COR-L47 (cell line): ENCODE measurements around the gene PLCB4.

Experiments
- DNase-seq: peaks from one replicate; lab custom pipeline; 2025; lab: John Stamatoyannopoulos, UW

PLCB4 gene

DNA sequence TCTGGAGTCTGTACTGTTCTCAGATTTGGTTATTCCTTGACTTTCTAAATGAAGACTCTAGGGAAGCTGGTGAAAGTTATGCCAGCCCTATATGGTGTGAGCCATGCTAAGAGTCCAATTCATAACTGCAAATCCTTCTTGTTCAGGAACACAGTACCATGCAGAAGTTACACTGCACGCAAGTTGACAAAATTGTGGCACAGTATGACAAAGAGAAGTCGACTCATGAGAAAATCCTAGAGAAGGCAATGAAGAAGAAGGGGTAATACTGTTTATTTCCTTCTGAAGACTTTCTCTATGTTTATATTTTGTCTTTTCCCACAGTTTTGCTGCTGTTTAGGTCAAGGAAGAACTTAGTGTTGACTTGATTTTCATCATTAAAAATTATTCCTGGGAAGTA lies 384.3 kb downstream of the PLCB4 start:
- DNase-seq: no peak

GRCh38 chr20:9454791-9455190 lies 385.9 kb downstream of the PLCB4 start:
- DNase-seq: no peak

- no peak for DNase-seq
Observed at GRCh38 chr20:9457136-9457535, 388.2 kb downstream of the PLCB4 start.

DNA sequence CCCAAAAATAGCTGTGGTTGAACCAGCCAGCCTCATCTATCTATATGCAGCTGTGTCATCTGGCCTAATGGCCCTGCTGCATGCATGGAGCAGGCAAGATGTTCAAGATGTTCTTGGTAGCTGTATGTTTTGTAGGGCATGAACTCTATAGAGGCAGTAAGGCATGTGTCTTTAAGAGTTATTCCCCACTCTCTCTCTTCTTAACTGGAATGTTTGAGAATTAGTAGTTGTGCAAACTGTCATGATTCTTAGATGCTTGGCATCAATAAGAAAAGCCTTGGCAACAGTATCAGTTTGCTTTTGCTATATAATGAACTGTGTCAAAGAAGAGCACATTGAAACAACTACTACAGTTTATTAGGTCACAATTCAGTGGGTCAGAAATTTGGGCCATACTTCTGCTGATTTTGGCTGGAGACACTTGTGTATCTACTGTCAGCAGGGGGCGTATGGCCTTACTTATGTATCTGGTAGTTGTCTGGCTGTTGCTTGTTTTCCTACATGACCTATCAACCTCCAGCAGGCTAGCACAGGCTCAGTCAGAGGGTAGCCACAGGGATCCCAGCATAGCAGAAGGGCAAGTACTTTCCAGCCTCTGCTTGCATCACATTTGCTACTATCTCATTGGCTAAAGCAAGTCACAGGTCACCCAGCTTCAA lies 389.4 kb downstream of the PLCB4 start:
- DNase-seq: no peak

- no peak for DNase-seq
Observed at GRCh38 chr20:9460518-9460917, 391.6 kb downstream of the PLCB4 start.

GRCh38 chr20:9467995-9468394 lies 399.1 kb downstream of the PLCB4 start:
- DNase-seq: no peak

GRCh38 chr20:9474835-9475415 lies 406.0 kb downstream of the PLCB4 start:
- DNase-seq: no peak

DNA sequence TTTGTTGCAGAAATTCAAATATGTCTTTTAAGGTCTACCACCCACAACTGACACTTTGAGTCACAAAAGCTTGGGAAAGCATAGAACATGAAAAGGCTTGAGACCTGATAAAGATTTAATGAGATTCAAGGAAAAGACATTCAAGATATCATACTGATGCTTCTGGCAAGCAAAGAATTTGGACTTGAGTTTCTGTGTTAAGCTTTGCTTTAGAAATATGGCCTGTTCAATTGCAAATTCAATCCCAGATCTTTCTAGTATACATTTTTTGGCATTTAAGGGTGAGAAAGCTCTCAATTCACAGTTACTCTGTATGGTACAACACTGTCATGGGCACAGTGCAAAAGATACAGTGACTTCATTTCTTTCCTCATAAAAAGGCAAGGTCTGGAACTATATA lies 406.6 kb downstream of the PLCB4 start:
- no peak for DNase-seq

DNA sequence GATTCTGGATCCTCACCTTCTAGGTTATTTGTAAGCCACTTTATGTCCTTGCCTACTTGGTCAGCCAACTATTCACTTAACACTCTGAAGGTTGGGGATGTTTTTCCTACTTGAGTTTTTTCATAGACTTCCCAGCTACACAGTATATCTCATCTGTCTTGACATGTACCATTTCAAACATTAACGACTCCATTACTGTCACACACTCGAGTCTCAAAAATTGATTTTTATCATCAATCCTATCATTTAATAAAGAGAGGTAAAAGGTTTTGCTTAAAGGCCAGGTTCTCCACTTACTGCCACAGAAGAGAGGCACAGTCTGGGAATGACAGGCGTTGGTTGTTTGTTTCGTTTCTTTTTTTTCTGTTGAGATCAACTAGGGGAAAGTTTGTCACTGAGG lies 407.3 kb downstream of the PLCB4 start:
- no peak for DNase-seq

- DNase-seq: no peak
Observed at GRCh38 chr20:9476637-9477036, 407.8 kb downstream of the PLCB4 start.

DNA sequence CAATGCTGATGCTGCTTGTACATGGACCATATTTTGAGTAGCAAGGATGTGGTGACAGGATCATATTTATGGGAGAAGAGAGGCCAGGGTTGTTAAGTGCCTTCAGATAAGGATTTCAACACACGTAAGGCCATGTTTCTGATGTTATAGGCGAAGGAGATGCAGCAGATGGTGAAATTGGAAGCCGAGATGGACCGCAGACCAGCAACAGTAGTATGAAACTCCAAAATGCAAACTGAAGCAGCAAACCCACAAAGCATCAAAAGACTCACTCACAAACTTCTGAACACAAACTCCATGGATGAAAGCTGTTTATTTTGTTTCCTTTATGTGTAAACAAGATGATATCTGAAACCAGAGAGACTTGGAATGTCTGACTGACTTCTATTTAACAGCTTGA lies 409.9 kb downstream of the PLCB4 start:
- DNase-seq: no peak

DNA sequence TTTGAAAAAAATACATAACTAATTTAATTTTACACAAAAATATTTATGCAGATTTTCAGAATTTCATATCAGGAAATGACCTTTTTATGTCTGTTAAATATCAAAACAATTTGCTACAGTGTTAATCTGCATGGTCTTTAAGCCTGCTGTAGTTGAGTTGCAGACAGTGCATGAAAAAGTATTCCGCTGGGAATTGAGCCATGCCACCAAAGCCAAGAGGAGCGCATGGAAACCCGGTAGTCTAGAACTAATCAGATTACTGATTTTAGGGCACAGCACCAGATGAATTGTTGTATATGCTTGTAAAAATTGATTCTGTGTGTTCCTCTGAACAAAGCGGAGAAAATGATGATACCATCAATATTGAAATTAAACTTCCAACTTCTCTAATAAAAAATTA lies 411.2 kb downstream of the PLCB4 start:
- DNase-seq: no peak

GRCh38 chr20:9482180-9482579 lies 413.3 kb downstream of the PLCB4 start:
- no peak for DNase-seq

GRCh38 chr20:9483131-9483530 lies 414.2 kb downstream of the PLCB4 start:
- DNase-seq: no peak

GRCh38 chr20:9485614-9486340 lies 416.9 kb downstream of the PLCB4 start:
- DNase-seq: no peak

- no peak for DNase-seq
Observed at GRCh38 chr20:9487231-9487630, 418.3 kb downstream of the PLCB4 start.

- no peak for DNase-seq
Observed at GRCh38 chr20:9488063-9488462, 419.2 kb downstream of the PLCB4 start.

DNA sequence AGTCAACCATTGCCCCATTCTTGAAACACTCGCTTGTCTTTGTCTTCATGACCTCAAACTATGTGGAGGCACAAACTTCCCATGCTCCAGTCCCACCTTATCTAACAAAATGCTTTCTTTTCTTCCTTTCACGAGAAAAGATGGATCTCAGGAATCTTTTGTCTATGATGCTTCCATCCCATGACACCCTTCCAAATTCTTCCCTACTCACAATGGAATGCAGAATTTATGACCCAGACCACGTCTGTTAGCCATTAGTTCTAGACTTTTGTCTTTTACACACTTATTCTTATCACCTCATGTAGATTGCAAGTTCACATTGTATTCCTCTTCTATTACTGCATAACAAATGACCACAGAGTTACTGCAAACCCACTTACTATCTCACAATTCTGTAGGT lies 421.3 kb downstream of the PLCB4 start:
- no peak for DNase-seq

DNA sequence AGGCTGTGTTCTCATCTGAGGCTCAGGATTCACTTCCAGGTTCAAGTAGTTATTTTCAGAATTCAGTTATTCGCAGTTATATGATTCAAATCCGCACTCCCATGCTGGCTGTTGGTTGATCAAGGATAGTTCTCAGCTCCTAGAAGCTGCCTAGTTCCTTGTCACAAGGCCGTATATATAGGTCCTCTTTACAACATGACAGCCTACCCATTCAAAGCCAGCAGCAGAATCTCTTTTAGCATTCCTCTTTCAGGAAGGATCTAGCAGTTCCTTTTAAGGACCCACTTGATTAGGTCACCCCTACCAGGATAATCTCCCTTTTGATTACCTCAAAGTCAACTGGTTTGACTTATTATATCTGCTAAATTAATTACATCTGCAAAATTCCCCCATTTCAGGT lies 421.7 kb downstream of the PLCB4 start:
- DNase-seq: no peak

DNA sequence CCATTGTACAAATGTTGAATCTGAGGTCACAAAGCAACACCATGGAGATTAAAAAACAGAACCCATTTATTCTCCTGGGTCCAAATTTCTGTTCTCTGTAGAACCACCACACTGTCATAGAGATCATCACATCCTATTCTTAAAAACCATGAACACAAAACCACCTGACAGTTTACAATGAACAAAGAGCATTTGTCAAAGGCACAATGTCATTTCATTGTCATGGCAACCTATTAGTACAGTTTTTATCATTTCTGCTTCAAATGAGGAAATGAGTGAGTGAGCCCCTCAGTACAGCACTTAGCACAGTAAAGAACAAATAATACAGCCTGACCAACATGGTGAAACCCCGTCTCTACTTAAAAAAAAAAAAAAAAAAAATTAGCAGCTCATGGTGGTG lies 422.4 kb downstream of the PLCB4 start:
- no peak for DNase-seq

DNA sequence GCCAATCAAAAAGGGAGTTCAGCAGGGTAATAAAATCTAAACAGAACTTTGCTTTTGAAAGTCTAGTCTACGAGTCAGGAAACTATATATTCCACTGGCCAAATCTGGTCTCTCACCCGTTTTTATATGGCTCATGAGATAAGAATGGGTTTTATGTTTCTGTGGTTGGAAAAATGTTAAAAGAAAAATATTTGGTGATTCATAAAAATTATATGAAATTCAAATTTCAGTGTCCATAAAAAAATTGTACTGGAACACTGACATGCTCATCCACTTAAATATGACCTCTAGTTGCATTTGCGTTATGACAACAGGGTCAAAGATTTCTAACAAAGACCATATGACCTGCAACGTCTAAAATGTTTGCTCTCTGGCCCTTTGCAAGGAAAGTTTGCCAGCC lies 423.2 kb downstream of the PLCB4 start:
- no peak for DNase-seq

GRCh38 chr20:9493803-9494202 lies 424.9 kb downstream of the PLCB4 start:
- DNase-seq: no peak

DNA sequence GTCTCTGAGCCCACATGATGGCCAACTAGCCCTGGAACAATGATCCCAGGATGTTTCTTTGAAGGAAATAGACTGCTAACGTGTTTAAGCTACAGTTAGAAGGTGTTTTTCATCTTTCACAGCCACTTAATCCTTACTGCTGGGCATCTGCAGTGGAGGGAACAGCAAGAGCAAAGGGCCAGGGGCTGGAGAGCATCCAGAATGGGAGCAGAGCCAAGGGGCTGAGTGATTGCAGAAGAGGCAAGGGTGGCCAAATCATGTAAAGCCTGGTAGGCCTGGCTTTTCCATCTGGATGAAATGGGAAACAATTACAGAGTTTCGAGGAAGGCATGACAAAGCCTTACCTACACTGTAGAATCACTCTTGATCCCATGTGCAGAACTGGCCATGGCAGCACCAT lies 426.8 kb downstream of the PLCB4 start:
- no peak for DNase-seq

GRCh38 chr20:9496155-9496554 lies 427.3 kb downstream of the PLCB4 start:
- DNase-seq: no peak
